ENCODE measurements around the gene STAB2.

Gene STAB2

DNA sequence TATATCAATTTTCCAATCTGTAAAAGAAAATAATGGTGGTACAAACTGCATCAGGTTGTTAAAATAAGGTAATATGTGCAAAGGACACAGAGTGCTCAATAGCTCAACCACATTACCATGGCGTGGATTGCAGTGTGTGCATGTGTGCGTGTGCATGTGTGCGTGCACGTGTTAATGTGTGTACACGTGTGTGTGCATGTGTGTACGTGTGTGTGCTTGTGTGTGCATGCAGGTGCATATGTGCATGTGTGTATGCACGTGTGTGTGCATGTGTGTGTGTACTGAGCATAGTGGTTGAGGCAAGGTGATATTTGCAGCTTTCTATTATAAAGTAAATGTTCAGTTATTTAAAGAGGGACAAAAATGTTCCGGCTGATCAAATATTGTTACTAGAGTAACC lies 138.3 kb downstream of the STAB2 start:
- TF ChIP-seq EZH2phosphoT487 (conservative IDR thresholded peaks at IDR 0.05; ENCODE audit: low read length) (no peak), CTCF (IDR thresholded peaks at IDR 0.05; ENCODE audit: insufficient read depth, low read length, poor library complexity, severe bottlenecking) (no peak)
- Histone ChIP-seq H3K27me3 (ENCODE audit: low read length) (no peaks in the 10 kb centered on the region), H3K79me2 (ENCODE audit: insufficient read depth, low read length) (no peaks in the 10 kb centered on the region), H2AFZ (ENCODE audit: low read depth, low read length, severe bottlenecking) (no peak overlapping the region), H3K4me3 (ENCODE audit: insufficient read depth, low read length, poor library complexity, severe bottlenecking) (no peak overlapping the region), H3K36me3 (ENCODE audit: low read length) (no peaks in the 10 kb centered on the region), H3K4me2 (ENCODE audit: low read depth, low read length, poor library complexity, severe bottlenecking) (no peak overlapping the region), H3K9me3 (ENCODE audit: insufficient read depth, low read length) (no peaks in the 10 kb centered on the region), H4K20me1 (ENCODE audit: low read depth, low read length) (no peaks in the 10 kb centered on the region), H3K9ac (ENCODE audit: low read length) (no peak overlapping the region), H3K9me2 (replicated peaks; ENCODE audit: insufficient read depth, low read length) (no peaks in the 10 kb centered on the region; the same call in 1 of the 2 replicates), H3F3A (ENCODE audit: insufficient read depth) (no peaks in the 10 kb centered on the region), H3K27ac (ENCODE audit: low read depth, low read length) (no peak overlapping the region)

GRCh38 chr12:103727638-103728037 lies 140.6 kb downstream of the STAB2 start:
- peaks cover 6% of the 10 kb centered on the region; the same call in 1 of the 2 replicates for H3K9me3 ChIP-seq (ENCODE audit: insufficient read depth, low read length)
- H3K27ac ChIP-seq (ENCODE audit: low read depth, low read length), result no peak overlapping the region
- H3K27me3 ChIP-seq (ENCODE audit: low read length), result no peaks in the 10 kb centered on the region
- no peak overlapping the region for H3K4me3 ChIP-seq (ENCODE audit: insufficient read depth, low read length, poor library complexity, severe bottlenecking)
- no peak overlapping the region for H2AFZ ChIP-seq (ENCODE audit: low read depth, low read length, severe bottlenecking)
- no peak overlapping the region for H3K9ac ChIP-seq (ENCODE audit: low read length)
- no peaks in the 10 kb centered on the region for H3K79me2 ChIP-seq (ENCODE audit: insufficient read depth, low read length)
- H3F3A ChIP-seq (ENCODE audit: insufficient read depth), result no peaks in the 10 kb centered on the region
- no peaks in the 10 kb centered on the region for H4K20me1 ChIP-seq (ENCODE audit: low read depth, low read length)
- H3K9me2 ChIP-seq (replicated peaks; ENCODE audit: insufficient read depth, low read length), result no peaks in the 10 kb centered on the region; the same call in 1 of the 2 replicates
- TF ChIP-seq EZH2phosphoT487 (conservative IDR thresholded peaks at IDR 0.05; ENCODE audit: low read length) (no peak), CTCF (IDR thresholded peaks at IDR 0.05; ENCODE audit: insufficient read depth, low read length, poor library complexity, severe bottlenecking) (no peak)
- H3K36me3 ChIP-seq (ENCODE audit: low read length), result no peaks in the 10 kb centered on the region
- H3K4me2 ChIP-seq (ENCODE audit: low read depth, low read length, poor library complexity, severe bottlenecking), result no peak overlapping the region

GRCh38 chr12:103728323-103728722 lies 141.2 kb downstream of the STAB2 start:
- H3K4me2 ChIP-seq (ENCODE audit: low read depth, low read length, poor library complexity, severe bottlenecking), result no peak overlapping the region
- no peaks in the 10 kb centered on the region; the same call in 1 of the 2 replicates for H3K9me2 ChIP-seq (replicated peaks; ENCODE audit: insufficient read depth, low read length)
- TF ChIP-seq CTCF (IDR thresholded peaks at IDR 0.05; ENCODE audit: insufficient read depth, low read length, poor library complexity, severe bottlenecking) (no peak), EZH2phosphoT487 (conservative IDR thresholded peaks at IDR 0.05; ENCODE audit: low read length) (no peak)
- no peaks in the 10 kb centered on the region for H4K20me1 ChIP-seq (ENCODE audit: low read depth, low read length)
- no peak overlapping the region for H3K9ac ChIP-seq (ENCODE audit: low read length)
- no peak overlapping the region for H2AFZ ChIP-seq (ENCODE audit: low read depth, low read length, severe bottlenecking)
- no peak overlapping the region for H3K27ac ChIP-seq (ENCODE audit: low read depth, low read length)
- H3K4me3 ChIP-seq (ENCODE audit: insufficient read depth, low read length, poor library complexity, severe bottlenecking), result no peak overlapping the region
- H3K9me3 ChIP-seq (ENCODE audit: insufficient read depth, low read length), result peaks cover 6% of the 10 kb centered on the region; the same call in 1 of the 2 replicates
- H3F3A ChIP-seq (ENCODE audit: insufficient read depth), result no peaks in the 10 kb centered on the region
- H3K27me3 ChIP-seq (ENCODE audit: low read length), result no peaks in the 10 kb centered on the region
- no peaks in the 10 kb centered on the region for H3K36me3 ChIP-seq (ENCODE audit: low read length)
- H3K79me2 ChIP-seq (ENCODE audit: insufficient read depth, low read length), result no peaks in the 10 kb centered on the region

Measured in SU-DHL-6 (cell line).